Iris pigment epithelial cell (primary cell): ENCODE measurements around the gene ACTN1.

Source experiments
- DNase-seq: peaks from one replicate; pipeline ENCODE4 v3.0.0-alpha.2; 2011; ENCODE audit warnings: low read depth

ACTN1 gene

GRCh38 chr14:68970038-68970612 lies 9.0 kb downstream of the ACTN1 start:
- DNase-seq, result no peak

DNA sequence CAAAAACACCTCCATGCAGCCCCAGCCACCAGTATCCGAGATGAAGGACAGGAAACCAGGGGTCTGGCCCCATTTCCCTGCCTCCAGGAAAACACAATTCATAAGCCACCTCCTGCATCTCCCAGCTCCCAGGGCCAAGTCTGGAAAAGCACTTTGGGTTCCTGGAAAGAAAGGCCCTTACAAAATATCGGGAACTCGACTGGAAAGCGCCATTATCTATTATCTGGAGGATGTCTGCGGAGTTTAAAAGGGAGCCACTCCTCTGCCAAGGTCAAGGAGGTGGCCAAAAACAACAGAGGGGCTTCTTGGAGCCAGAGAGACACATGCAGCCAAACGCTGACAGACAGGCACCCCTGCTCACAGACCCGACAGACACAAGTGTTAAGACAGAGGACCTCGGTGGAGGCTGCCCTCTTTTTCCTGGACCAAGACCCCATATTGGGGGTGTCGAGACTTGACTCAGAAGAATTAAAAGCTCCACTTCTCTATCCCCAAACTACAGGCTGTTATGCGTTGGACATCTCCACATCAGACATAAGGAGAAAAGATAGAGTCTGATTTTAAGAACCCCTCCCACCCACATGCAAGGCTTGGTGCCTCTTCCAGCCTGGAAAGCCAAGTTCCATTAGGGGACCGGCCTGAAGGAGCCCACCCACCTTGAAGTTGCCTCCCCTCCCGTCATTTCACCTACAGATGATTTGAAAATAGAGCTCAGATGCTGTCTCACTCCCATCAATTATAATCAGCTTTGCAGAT lies 9.6 kb downstream of the ACTN1 start:
- no peak for DNase-seq

- no peak for DNase-seq
These were observed 10.4 kb downstream of the ACTN1 start for GRCh38 chr14:68968721-68969120.

DNA sequence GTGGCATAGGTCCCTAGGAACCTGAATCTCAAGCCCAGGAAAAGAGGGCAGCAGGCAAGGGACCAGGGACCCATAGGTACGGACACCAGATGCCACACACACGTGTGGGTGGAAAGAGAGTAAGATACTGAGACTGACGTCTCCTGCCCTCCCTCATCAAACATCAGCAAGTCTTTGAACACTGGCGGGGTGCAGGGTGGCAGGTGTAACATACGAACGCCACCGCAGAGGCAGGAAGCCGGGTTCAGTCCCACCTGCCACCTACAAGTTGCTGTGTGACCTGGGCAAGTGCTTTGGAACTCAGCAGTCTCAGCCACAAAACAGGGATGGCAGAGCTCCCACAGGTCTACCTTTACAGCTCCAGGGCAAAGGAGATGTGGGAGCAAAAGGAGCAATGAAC lies 11.1 kb downstream of the ACTN1 start:
- no peak for DNase-seq

DNA sequence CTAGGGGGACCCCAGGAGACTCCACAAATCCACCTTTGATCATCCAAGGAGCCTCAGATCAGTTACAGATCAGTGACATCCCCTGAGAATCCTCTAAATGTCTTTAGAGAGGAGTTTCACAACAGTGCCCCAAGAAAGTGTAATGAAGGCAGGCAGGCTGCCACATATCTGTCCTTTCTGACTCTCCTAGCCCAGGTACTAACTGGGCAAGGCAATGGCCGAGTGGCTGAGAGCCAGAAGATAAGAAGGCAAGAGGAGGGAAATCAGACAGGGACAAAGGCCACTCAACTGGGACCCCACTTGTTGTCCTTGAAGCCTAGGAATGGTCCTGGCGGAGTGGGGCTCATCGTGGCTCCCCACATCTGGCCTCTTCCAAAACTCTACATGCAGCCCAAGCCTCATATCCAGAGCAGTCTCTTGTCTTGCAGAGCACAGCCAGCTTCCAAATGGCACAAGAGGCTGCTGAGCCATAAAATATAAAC lies 11.6 kb downstream of the ACTN1 start:
- no peak for DNase-seq

- DNase-seq, result no peak
These were observed 12.2 kb downstream of the ACTN1 start for GRCh38 chr14:68966872-68967301.

- DNase-seq, result no peak
These were observed 13.8 kb downstream of the ACTN1 start for GRCh38 chr14:68965261-68965761.

DNA sequence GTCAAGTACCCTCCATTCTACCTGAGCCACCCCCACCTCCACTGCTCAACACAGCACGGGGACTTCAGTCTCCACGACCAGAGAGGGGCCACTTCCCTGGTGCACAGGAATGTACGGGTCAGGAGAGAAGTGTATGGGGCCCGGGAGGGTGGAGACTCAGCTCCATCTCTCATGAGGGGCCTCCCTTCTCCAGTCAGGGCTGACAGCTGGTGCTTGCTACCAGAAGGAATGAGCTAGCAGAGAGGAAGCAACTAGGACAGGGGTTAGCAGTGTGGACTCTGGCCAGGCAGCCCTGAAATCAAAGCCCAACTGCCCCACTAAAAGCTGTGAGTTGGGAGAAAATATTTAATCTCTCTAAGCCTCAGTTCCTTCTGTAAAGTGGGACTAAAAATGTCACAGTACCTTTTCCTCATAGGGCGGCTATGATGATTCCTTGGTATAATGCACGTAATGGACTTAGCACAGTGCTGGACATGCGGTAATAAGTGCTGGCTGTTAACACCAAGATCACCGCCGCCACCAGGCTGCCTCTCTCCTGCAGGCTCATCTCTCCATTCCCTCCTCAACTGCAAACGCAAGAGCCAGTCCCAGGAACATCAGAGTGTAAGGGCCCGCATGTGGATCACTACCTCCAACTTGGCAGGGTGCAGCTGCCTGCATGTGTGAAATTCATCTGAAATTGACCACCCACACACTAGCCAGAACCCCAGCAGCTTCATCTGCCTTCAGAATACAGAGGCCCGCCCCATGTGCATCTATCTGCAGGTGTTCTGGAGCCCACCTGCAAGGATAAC lies 14.6 kb downstream of the ACTN1 start:
- no peak for DNase-seq

GRCh38 chr14:68962681-68963080 lies 16.4 kb downstream of the ACTN1 start:
- DNase-seq, result no peak

DNA sequence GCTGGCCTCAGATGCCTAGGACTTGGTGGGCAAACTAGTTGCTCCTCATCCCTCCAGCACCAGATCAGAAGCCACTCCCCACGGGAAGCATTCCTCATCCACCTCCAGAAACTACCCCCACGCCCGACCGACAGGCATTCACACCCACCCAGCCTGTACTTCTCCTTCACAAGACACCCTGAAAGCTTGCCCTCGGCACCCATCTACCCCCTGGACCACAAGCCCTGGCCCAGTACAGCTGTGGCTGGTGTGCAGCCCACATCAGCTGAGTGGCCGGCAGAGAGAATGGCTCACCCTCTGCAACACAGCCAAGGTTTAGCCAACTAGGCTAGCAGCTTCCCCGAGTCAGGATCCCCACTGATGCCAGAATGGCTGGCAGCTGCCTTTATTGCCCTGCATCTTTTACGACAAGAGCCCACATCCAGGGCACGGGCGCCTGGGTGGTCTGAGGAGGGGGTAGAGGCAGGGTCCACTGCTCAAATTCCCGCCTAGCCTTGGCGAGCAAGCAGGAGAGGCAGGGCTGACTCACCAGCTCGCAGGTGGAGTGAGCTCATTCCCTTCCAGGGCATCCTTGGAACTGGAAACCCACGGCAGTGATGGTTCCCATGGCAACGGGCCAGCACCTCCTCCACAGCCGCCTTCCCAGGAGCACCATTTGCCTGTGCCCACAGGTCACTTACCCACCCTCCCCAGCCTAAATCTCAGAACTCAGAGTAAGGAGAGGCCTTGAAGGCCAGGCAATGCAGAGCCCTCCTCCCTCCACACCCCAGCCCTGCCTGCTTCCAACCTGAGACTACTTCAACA lies 17.1 kb downstream of the ACTN1 start:
- DNase-seq, result peak; percentile 66

DNA sequence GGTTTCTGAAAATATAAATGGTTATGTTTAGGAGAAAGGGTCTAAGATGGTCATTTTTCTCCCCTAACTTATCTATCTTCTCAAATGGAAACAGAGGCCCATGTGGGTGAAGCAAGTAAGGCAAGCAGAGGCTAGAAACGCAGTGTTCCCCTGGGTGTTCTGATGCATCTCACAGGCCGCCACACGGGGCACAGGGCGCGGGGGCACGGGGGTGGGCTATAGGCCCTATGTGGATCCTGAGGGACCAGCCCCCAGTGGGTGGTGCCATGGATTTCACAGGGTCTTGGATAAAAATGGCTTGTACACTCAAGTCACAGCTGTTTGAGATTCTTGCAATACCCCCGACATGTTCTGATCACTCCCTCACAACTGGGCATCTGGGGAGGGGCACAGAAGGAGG lies 17.7 kb downstream of the ACTN1 start:
- DNase-seq, result no peak

GRCh38 chr14:68960123-68960522 lies 19.0 kb downstream of the ACTN1 start:
- DNase-seq, result no peak

GRCh38 chr14:68959035-68959434 lies 20.1 kb downstream of the ACTN1 start:
- peak; percentile 53 for DNase-seq

GRCh38 chr14:68958553-68958952 lies 20.5 kb downstream of the ACTN1 start:
- no peak for DNase-seq

DNA sequence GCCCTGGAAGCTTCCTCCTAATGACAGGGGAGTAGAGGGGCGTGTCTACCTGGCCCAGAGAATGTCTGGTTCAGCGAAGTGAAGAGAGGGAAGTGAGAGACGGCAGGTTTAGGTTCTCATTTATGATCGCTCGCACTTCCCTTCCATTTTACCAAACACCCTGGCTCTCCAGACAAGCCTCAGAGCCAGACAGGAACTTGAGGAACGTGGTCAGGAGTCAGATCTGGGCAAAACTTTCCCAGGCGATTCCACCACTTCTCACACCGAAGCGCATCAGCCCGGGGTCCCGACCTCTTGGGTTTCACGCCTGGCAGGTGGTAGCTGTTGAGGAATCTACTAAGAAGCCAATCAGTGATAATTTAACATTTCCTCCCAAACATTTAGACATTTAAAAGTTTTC lies 21.3 kb downstream of the ACTN1 start:
- DNase-seq, result no peak

GRCh38 chr14:68956724-68957123 lies 22.4 kb downstream of the ACTN1 start:
- DNase-seq, result no peak

DNA sequence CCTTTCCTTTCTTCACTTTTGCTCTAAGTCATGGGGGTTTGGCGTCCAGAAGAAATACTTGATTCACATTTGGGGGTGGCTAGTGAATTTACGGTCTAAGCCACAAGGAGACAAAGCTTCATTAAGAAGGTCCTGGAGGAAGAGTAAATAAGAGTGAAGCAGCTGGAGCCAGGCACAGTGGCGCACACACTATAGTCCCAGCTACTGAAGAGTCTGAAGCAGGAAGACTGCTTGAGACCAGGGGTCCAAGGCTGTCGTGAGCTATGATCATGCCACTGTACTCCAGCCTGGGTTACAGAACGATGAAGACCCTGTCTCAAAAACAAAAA lies 23.3 kb downstream of the ACTN1 start:
- DNase-seq, result no peak

GRCh38 chr14:68955164-68955850 lies 23.8 kb downstream of the ACTN1 start:
- peak; percentile 60 for DNase-seq

- DNase-seq, result no peak
These were observed 25.9 kb downstream of the ACTN1 start for GRCh38 chr14:68953196-68953555.

DNA sequence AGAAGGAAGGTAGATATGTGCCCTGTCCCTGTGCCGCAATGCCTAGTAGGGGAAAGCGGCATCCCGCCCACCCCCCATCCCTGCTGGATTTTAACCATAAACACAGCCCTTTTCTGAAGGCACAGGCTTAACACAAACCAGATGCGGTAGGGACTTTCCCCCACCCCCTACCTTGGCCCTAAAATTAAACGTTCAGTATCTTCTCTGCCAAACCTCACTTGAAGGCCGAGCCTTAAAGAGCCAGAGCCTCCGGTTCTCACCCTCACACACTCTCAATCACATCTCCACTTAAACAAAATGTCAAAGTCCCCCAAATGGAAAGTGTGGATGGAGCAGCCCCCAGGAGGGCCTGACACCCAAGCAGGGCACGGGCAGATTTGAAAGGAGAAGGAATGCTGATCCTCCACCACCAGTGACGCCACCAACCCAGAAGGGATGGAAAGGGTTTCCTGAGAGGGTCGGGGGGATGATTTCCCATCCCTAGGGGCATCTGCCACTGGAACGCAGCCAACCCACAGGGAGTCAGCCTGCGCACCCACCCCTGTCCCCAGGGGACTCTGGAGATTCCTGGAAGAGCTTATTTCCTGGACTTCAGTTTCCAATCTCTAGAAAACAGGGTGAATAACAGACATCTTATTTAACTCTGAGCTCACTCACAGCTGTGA lies 26.4 kb downstream of the ACTN1 start:
- peak; percentile 71 for DNase-seq
